ENCODE data around the gene RPL35. TPM values are rescaled to one million over a fixed set of nuclear protein-coding genes. Genes with fewer than 3 reads are reported as not detected.

RPL35 gene
- total RNA-seq (2022): 1,966 and 2,009 TPM in 2 replicates
- Bru-seq, nascent RNA: percentile 100 among the genes with signal in this experiment
- percentile 99 among the genes with signal in this experiment for BruChase-seq, experiment 1, labeled RNA remaining after a 6-hour chase
- percentile 99 among the genes with signal in this experiment for BruChase-seq, experiment 2, labeled RNA remaining after a 2-hour chase
- long read RNA-seq, transcript RPL35-201 (4 exons, 455 nt): major isoform, 1,264 of 1,405 reads
- long read RNA-seq, transcript RPL35-203 (3 exons, 785 nt): minor isoform, 108 of 1,405 reads
- long read RNA-seq, partial matches to known transcripts: 9 of 1,405 reads
- long read RNA-seq, other reads (novel, unspliced or antisense): 21 of 1,405 reads

DNA sequence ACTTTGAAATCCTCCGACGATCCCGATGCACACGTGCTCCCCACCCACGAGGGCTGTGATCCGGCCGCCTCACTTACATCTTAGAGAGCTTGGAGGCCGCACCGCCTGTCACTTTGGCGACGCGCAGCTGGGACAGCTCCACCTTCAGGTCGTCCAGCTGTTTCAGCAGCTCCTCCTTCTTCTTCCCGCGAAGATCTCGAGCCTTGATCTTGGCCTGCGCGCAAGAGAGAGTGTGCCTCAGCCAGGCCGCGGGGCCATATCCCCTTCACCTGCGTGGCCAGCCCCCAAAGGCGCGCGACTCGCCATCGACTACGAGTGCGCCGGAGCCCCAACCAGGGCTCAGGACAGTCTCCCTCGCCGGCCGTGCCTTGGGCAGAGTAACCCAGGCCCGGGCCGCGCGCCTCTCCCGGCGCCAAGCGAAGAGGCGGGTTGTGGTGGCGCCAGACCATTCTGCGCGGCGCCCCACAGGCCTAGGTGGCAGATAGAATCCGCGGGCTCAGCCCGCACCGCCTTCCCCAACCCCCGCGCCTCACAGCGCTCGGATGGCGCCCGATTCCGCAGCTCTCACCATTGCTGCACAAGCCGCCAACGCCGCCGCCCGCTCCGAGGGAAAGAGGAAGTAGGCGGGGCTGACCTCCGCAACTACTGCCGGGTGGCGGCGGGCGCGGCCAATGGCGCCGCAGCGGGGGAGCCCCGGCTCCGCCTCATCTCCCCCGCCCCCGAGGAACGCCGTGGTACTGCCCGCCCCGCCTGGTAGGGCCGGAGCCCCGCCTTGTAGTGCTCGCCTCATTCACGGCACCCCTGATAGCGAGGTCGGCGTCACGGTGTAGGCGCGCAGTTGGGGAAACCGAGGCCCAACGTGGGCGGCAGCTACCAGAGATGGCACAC lies at the start of gene RPL35, which contains the start of gene ARPC5L:
Gene RPL35, minus strand, starts transcription at position 616 of the 888 bp plus-strand sequence. Its CDS starts 45 bp downstream, at position 571.
Gene ARPC5L, plus strand, starts transcription at position 789 of the 888 bp plus-strand sequence. CDS start 7,161 bp downstream, outside the sequence.
- POLR2A ChIA-PET: interaction anchor here (0.6 to 15.3 kb wide), 36 partner anchors 8 to 1026 kb away, joined by 3 to 299 read pairs (median 4); partner anchors contain the start of genes GAPVD1, GOLGA1, HSPA5 and NR6A1
- H3K36me3 Mint-ChIP-seq (ENCODE audit: insufficient read depth, unreplicated experiment): peaks cover 56% of the 10 kb centered on the region
- no peaks in the 10 kb centered on the region for H3K9me3 Mint-ChIP-seq (ENCODE audit: unreplicated experiment)
- intact Hi-C loops (cut with micrococcal nuclease): loop anchor here (5.0 kb wide), 1 partner anchor 511 kb away; no protein-coding TSS in a partner anchor
- CTCF ChIA-PET: interaction anchor here (0.6 to 29.4 kb wide), 12 partner anchors 9 to 130 kb away, joined by 3 to 927 read pairs (median 4); partner anchors contain the start of genes NR6A1 and OLFML2A
- peak within 1 kb of the TSS; percentile 81 for H3K4me3 Mint-ChIP-seq (ENCODE audit: unreplicated experiment)
- no peaks in the 10 kb centered on the region for H3K27me3 Mint-ChIP-seq (ENCODE audit: insufficient read depth, unreplicated experiment)
- TSS peak; percentile 59 for BruUV-seq (replicated peaks)
- H3K27ac Mint-ChIP-seq (ENCODE audit: low read depth, unreplicated experiment): peak within 1 kb of the TSS; percentile 88
- peaks cover 22% of the 10 kb centered on the region for H3K4me1 Mint-ChIP-seq (ENCODE audit: insufficient read depth, unreplicated experiment)
- TF ChIP-seq, protein P1, sequence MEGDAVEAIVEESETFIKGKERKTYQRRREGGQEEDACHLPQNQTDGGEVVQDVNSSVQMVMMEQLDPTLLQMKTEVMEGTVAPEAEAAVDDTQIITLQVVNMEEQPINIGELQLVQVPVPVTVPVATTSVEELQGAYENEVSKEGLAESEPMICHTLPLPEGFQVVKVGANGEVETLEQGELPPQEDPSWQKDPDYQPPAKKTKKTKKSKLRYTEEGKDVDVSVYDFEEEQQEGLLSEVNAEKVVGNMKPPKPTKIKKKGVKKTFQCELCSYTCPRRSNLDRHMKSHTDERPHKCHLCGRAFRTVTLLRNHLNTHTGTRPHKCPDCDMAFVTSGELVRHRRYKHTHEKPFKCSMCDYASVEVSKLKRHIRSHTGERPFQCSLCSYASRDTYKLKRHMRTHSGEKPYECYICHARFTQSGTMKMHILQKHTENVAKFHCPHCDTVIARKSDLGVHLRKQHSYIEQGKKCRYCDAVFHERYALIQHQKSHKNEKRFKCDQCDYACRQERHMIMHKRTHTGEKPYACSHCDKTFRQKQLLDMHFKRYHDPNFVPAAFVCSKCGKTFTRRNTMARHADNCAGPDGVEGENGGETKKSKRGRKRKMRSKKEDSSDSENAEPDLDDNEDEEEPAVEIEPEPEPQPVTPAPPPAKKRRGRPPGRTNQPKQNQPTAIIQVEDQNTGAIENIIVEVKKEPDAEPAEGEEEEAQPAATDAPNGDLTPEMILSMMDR (IDR thresholded peaks at IDR 0.05; ENCODE audit: unreplicated experiment): no peak
- DNase-seq (ENCODE audit: unreplicated experiment): peak; percentile 93

DNA sequence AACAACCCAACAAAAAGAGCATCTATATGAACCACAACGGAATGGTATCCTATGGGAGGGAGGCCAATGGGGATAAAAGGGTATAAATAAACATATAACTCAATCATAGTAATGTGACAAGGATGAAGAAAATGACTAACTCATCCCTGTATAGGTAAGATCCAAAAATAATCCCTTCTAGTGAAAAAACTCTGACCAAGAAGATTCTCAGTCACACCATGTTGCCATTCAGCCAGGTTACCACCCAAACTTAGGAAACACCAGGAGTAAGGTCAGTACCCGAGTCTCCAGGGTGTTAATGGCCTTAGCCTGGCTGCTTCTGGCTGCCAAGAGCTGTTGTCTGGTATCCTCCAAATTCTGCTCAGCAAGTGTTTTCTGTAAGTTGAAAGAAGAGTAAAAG lies 46.3 kb upstream of the RPL35 start:
- BruUV-seq (replicated peaks): no TSS peak
- Mint-ChIP-seq H3K4me1 (ENCODE audit: insufficient read depth, unreplicated experiment) (no peaks in the 10 kb centered on the region), H3K4me3 (ENCODE audit: unreplicated experiment) (no peak overlapping the region), H3K36me3 (ENCODE audit: insufficient read depth, unreplicated experiment) (peaks cover 53% of the 10 kb centered on the region), H3K27me3 (ENCODE audit: insufficient read depth, unreplicated experiment) (no peaks in the 10 kb centered on the region), H3K27ac (ENCODE audit: low read depth, unreplicated experiment) (no peak overlapping the region), H3K9me3 (ENCODE audit: unreplicated experiment) (no peaks in the 10 kb centered on the region)
- POLR2A ChIA-PET: interaction anchor here (0.9 to 1.6 kb wide), 2 partner anchors 10 to 30 kb away, joined by 3 to 4 read pairs; no protein-coding TSS in a partner anchor
- intact Hi-C loops (cut with micrococcal nuclease): no loop called here
- CTCF ChIA-PET: interaction anchor here (0.7 to 1.1 kb wide), 2 partner anchors 10 to 35 kb away, joined by 4 read pairs; no protein-coding TSS in a partner anchor
- DNase-seq (ENCODE audit: unreplicated experiment): no peak
- TF ChIP-seq, protein P1 (IDR thresholded peaks at IDR 0.05; ENCODE audit: unreplicated experiment): no peak

DNA sequence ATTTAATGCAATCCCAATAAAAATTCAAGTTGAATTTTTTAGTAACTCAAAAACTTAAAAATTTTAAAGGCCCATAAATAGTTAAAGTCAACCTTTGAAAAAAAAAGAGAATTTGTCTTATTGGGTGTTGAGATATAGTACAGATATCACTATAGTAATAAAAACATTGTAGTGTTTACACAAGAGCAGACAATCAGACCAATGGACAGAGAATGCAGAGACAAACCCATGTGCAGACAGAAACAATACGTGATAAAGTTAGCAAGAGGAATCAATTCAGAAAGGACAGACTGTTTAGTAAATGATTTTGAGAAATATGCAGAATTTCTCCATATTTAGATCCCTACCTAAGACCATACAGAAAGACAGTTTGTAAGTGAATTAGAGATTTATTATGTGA lies 45.2 kb upstream of the RPL35 start:
- Mint-ChIP-seq H3K4me3 (ENCODE audit: unreplicated experiment) (no peak overlapping the region), H3K27me3 (ENCODE audit: insufficient read depth, unreplicated experiment) (no peaks in the 10 kb centered on the region), H3K27ac (ENCODE audit: low read depth, unreplicated experiment) (no peak overlapping the region), H3K36me3 (ENCODE audit: insufficient read depth, unreplicated experiment) (peaks cover 64% of the 10 kb centered on the region), H3K9me3 (ENCODE audit: unreplicated experiment) (no peaks in the 10 kb centered on the region), H3K4me1 (ENCODE audit: insufficient read depth, unreplicated experiment) (no peaks in the 10 kb centered on the region)
- DNase-seq (ENCODE audit: unreplicated experiment): no peak
- POLR2A ChIA-PET: no interaction called here
- no TSS peak for BruUV-seq (replicated peaks)
- CTCF ChIA-PET: no interaction called here
- intact Hi-C loops (cut with micrococcal nuclease): no loop called here
- TF ChIP-seq, protein P1 (IDR thresholded peaks at IDR 0.05; ENCODE audit: unreplicated experiment): no peak
